ENCODE data around the gene ZBTB7A.
A peak's percentile ranks its signal among the peaks of the same experiment; 100 is the strongest.

Gene ZBTB7A

GRCh38 chr19:4035582-4035981 lies 31.1 kb downstream of the ZBTB7A start:
- DNase-seq: no peak

GRCh38 chr19:4035018-4035566 lies 31.6 kb downstream of the ZBTB7A start:
- DNase-seq: no peak

- peak in 12 of 14 donors; percentile 21 to 90 (median 73) for DNase-seq
These were observed 32.4 kb downstream of the ZBTB7A start for GRCh38 chr19:4034048-4035017.

- DNase-seq: no peak
These were observed 33.4 kb downstream of the ZBTB7A start for GRCh38 chr19:4033028-4033956.

- DNase-seq: no peak
These were observed 34.3 kb downstream of the ZBTB7A start for GRCh38 chr19:4032436-4032835.

- DNase-seq: no peak
These were observed 35.3 kb downstream of the ZBTB7A start for GRCh38 chr19:4031420-4031819.

GRCh38 chr19:4030981-4031380 lies 35.7 kb downstream of the ZBTB7A start:
- no peak for DNase-seq

- no peak for DNase-seq
These were observed 36.1 kb downstream of the ZBTB7A start for GRCh38 chr19:4030552-4030951.

GRCh38 chr19:4029247-4029614 lies 37.5 kb downstream of the ZBTB7A start:
- no peak for DNase-seq

GRCh38 chr19:4028334-4029246 lies 38.1 kb downstream of the ZBTB7A start:
- DNase-seq: no peak

GRCh38 chr19:4027146-4027545 lies 39.6 kb downstream of the ZBTB7A start:
- DNase-seq: no peak

GRCh38 chr19:4025317-4025716 lies 41.4 kb downstream of the ZBTB7A start:
- DNase-seq: no peak

- no peak for DNase-seq
These were observed 42.9 kb downstream of the ZBTB7A start for GRCh38 chr19:4023600-4024398.

- DNase-seq: peak in 2 of 14 donors; percentile 24 to 34
These were observed 47.1 kb downstream of the ZBTB7A start for GRCh38 chr19:4019578-4019977.

GRCh38 chr19:4018775-4019504 lies 47.8 kb downstream of the ZBTB7A start:
- no peak for DNase-seq

- DNase-seq: peak in 3 of 14 donors; percentile 17 to 60 (median 27)
These were observed 48.5 kb downstream of the ZBTB7A start for GRCh38 chr19:4018140-4018613.

- DNase-seq: peak in 1 of 14 donors; percentile 54
These were observed 49.6 kb downstream of the ZBTB7A start for GRCh38 chr19:4016903-4017638.

GRCh38 chr19:4016486-4016885 lies 50.2 kb downstream of the ZBTB7A start:
- DNase-seq: peak in 11 of 14 donors; percentile 32 to 87 (median 69)
